H9 (cell line): Measurements from ENCODE around the gene B4GALT3. TPM values are rescaled to one million over a fixed set of nuclear protein-coding genes. Genes with fewer than 3 reads are reported as not detected.

Experiments used
- DNase-seq: peaks from one replicate; pipeline ENCODE4 v3.0.0-alpha.2; 2017
- H2AFZ ChIP-seq: one replicate; pipeline ENCODE4 v1.6.1; 2013; ENCODE audit warnings: mild to moderate bottlenecking, low read length, control low read depth, moderate library complexity
- H2AK5ac ChIP-seq: 2 replicates; pipeline ENCODE4 v1.6.1; 2013; ENCODE audit warnings: low read length, control low read depth, mixed read lengths; ENCODE audit not compliant: insufficient read length
- H2BK120ac ChIP-seq: one replicate; pipeline ENCODE4 v1.6.1; 2013; ENCODE audit warnings: low read depth, mild to moderate bottlenecking, low read length, control low read depth, inconsistent platforms; ENCODE audit not compliant: poor library complexity, severe bottlenecking
- H2BK12ac ChIP-seq: 2 replicates; pipeline ENCODE4 v1.6.1; 2013; ENCODE audit warnings: low read length, control low read depth, mixed read lengths, low read depth; ENCODE audit not compliant: insufficient read length
- H2BK15ac ChIP-seq: 2 replicates; pipeline ENCODE4 v1.6.1; 2013; ENCODE audit warnings: low read depth, low read length, control low read depth
- H2BK20ac ChIP-seq: one replicate; pipeline ENCODE4 v1.6.1; 2013; ENCODE audit warnings: low read depth, mild to moderate bottlenecking, low read length, control low read depth, inconsistent platforms; ENCODE audit not compliant: poor library complexity, severe bottlenecking
- H2BK5ac ChIP-seq: 2 replicates; pipeline ENCODE4 v1.6.1; 2013; ENCODE audit warnings: low read length, control low read depth, mixed read lengths; ENCODE audit not compliant: insufficient read length
- H3K14ac ChIP-seq: 2 replicates; pipeline ENCODE4 v1.6.1; 2013; ENCODE audit warnings: low read length, control low read depth; ENCODE audit not compliant: insufficient read depth
- H3K18ac ChIP-seq: 2 replicates; pipeline ENCODE4 v1.6.1; 2013; ENCODE audit warnings: low read depth, mild to moderate bottlenecking, mixed read lengths, low read length, control low read depth; ENCODE audit not compliant: insufficient read length
- H3K23ac ChIP-seq: 2 replicates; pipeline ENCODE4 v1.6.1; 2013; ENCODE audit warnings: low read length, control low read depth, mixed read lengths, low read depth; ENCODE audit not compliant: insufficient read length
- H3K23me2 ChIP-seq: 2 replicates; pipeline ENCODE4 v1.6.1; 2013; ENCODE audit warnings: low read depth, mild to moderate bottlenecking, mixed read lengths, low read length, control low read depth; ENCODE audit not compliant: insufficient read length, poor library complexity, severe bottlenecking
- H3K27ac ChIP-seq: 2 replicates; pipeline ENCODE4 v1.5.1; 2013; ENCODE audit warnings: low read length, control low read depth, mixed read lengths, low read depth; ENCODE audit not compliant: insufficient read length
- H3K27me3 ChIP-seq: 2 replicates; pipeline ENCODE4 v1.6.1; 2013; ENCODE audit warnings: low read length, control low read depth, inconsistent platforms; ENCODE audit not compliant: insufficient read depth
- H3K4ac ChIP-seq: 2 replicates; pipeline ENCODE4 v1.6.1; 2013; ENCODE audit warnings: low read depth, mild to moderate bottlenecking, control low read depth, inconsistent platforms, low read length, moderate library complexity
- H3K4me1 ChIP-seq: 2 replicates; pipeline ENCODE4 v1.6.1; 2013; ENCODE audit warnings: low read length, control low read depth, inconsistent platforms; ENCODE audit not compliant: insufficient read depth
- H3K4me2 ChIP-seq: 2 replicates; pipeline ENCODE4 v1.6.1; 2013; ENCODE audit warnings: low read length, control low read depth, mixed read lengths; ENCODE audit not compliant: insufficient read length, insufficient read depth
- H3K56ac ChIP-seq: 2 replicates; pipeline ENCODE4 v1.6.1; 2013; ENCODE audit warnings: low read depth, mild to moderate bottlenecking, mixed read lengths, low read length, control low read depth; ENCODE audit not compliant: insufficient read length
- H3K79me1 ChIP-seq: 2 replicates; pipeline ENCODE4 v1.6.1; 2013; ENCODE audit warnings: low read depth, mild to moderate bottlenecking, moderate library complexity, low read length, control low read depth, inconsistent platforms; ENCODE audit not compliant: insufficient read depth, poor library complexity, severe bottlenecking
- H3K79me2 ChIP-seq: 2 replicates; pipeline ENCODE4 v1.6.1; 2013; ENCODE audit warnings: low read length, control low read depth, inconsistent platforms; ENCODE audit not compliant: insufficient read depth
- H3K9ac ChIP-seq: 2 replicates; pipeline ENCODE4 v1.6.1; 2013; ENCODE audit warnings: low read length, control low read depth, mixed read lengths; ENCODE audit not compliant: insufficient read length; ENCODE audit errors: extremely low read depth
- H3K9me3 ChIP-seq: one replicate; pipeline ENCODE4 v1.6.1; 2013; ENCODE audit warnings: low read depth, low read length, inconsistent platforms; ENCODE audit not compliant: control insufficient read depth
- H3T11ph ChIP-seq: one replicate; pipeline ENCODE4 v1.6.1; 2013; ENCODE audit warnings: mild to moderate bottlenecking, low read length, control low read depth, inconsistent platforms
- H4K20me1 ChIP-seq: one replicate; pipeline ENCODE4 v1.6.1; 2013; ENCODE audit not compliant: control insufficient read depth, insufficient read length, insufficient read depth
- H4K5ac ChIP-seq: 2 replicates; pipeline ENCODE4 v1.6.1; 2013; ENCODE audit warnings: low read depth, mild to moderate bottlenecking, mixed read lengths, low read length, control low read depth; ENCODE audit not compliant: insufficient read length
- H4K8ac ChIP-seq: replicated peaks from 2 replicates; pipeline ENCODE4 v1.6.1; 2013; ENCODE audit warnings: low read length, control low read depth, mixed read lengths, low read depth; ENCODE audit not compliant: insufficient read length
- H4K91ac ChIP-seq: 2 replicates; pipeline ENCODE4 v1.6.1; 2013; ENCODE audit warnings: low read depth, mild to moderate bottlenecking, moderate library complexity, mixed read lengths, low read length, control low read depth; ENCODE audit not compliant: insufficient read length
- H3K27ac Mint-ChIP-seq, 3 experiments: 2 replicates in 2 of 3; 3 replicates in 1 of 3; pipeline ENCODE4 v1.8.0; 2020 to 2021; ENCODE audit warnings: mixed read lengths in 3 of 3, mild to moderate bottlenecking in 1 of 3, moderate library complexity in 1 of 3
- H3K27me3 Mint-ChIP-seq: 2 replicates; pipeline ENCODE4 v1.8.0; 2021; ENCODE audit warnings: low read depth, mild to moderate bottlenecking, moderate library complexity, mixed read lengths
- H3K36me3 Mint-ChIP-seq, 3 experiments: 2 replicates in 2 of 3; 3 replicates in 1 of 3; pipeline ENCODE4 v1.8.0; 2020 to 2021; ENCODE audit warnings: low read depth in 3 of 3, mixed read lengths in 3 of 3; ENCODE audit not compliant: insufficient read depth in 1 of 3
- H3K4me1 Mint-ChIP-seq, 2 experiments: 2 replicates each; pipeline ENCODE4 v1.8.0; 2020; ENCODE audit warnings: mixed read lengths in 2 of 2
- H3K4me3 Mint-ChIP-seq, 2 experiments: 2 replicates in 1 of 2; 3 replicates in 1 of 2; pipeline ENCODE4 v1.8.0; 2020 to 2021; ENCODE audit warnings: mild to moderate bottlenecking in 2 of 2, mixed read lengths in 2 of 2, moderate library complexity in 1 of 2
- H3K9me3 Mint-ChIP-seq, 2 experiments: 2 replicates in 1 of 2; 3 replicates in 1 of 2; pipeline ENCODE4 v1.8.0; 2020; ENCODE audit warnings: mild to moderate bottlenecking in 2 of 2, mixed read lengths in 2 of 2, moderate library complexity in 1 of 2
- WGBS: extraction: QIAGEN DNeasy Blood & Tissue Kit; methylation state at CpG from one replicate; pipeline ENCODE4 v1.1.7; 2013; ENCODE audit warnings: missing lambda C conversion rate, low lambda C conversion rate, mixed read lengths; ENCODE audit not compliant: insufficient read length; ENCODE audit errors: extremely low coverage; 5-methylcytosine and 5-hydroxymethylcytosine counted together
- total RNA-seq: library from RNA; stranded (reverse); gene quantifications from 2 replicates; pipeline ENCODE4 v1.2.1, GENCODE V29; 2021
- TF ChIP-seq, protein P1 (sequence below): fragments of 200-600 bp; sonication (generic); conservative IDR thresholded peaks from 3 replicates; pipeline ENCODE4 v1.8.0; 2021; ENCODE audit warnings: antibody characterized with exemption, mild to moderate bottlenecking

Gene B4GALT3
- total RNA-seq, 1 experiment from 2014 or later: 31.8 TPM

- Histone ChIP-seq H3K56ac (no peak overlapping the region), H3K79me2 (no peaks in the 10 kb centered on the region), H2AK5ac (no peak overlapping the region), H2BK120ac (no peak overlapping the region), H2BK15ac (no peak overlapping the region), H2BK5ac (no peak overlapping the region), H4K8ac (no peak overlapping the region), H2AFZ (no peak overlapping the region), H4K20me1 (peaks cover 3% of the 10 kb centered on the region), H2BK20ac (no peak overlapping the region), H3K4ac (no peak overlapping the region), H3K4me2 (no peak overlapping the region), H3K23me2 (no peaks in the 10 kb centered on the region), H3T11ph (no peak overlapping the region), H3K4me1 (no peaks in the 10 kb centered on the region), H3K9ac (no peak overlapping the region), H3K79me1 (no peaks in the 10 kb centered on the region), H3K27me3 (no peaks in the 10 kb centered on the region), H3K18ac (no peak overlapping the region), H3K14ac (no peak overlapping the region), H3K23ac (no peak overlapping the region), H4K5ac (no peak overlapping the region), H2BK12ac (no peak overlapping the region), H4K91ac (no peak overlapping the region), H3K27ac (no peak overlapping the region), H3K9me3 (no peaks in the 10 kb centered on the region)
- no peaks in the 10 kb centered on the region for H3K27me3 Mint-ChIP-seq
- no peak for DNase-seq
- H3K36me3 Mint-ChIP-seq: peaks cover 0 to 17% (median 10%) of the 10 kb centered on the region in 3 experiments; a peak in 4 of 7 replicates
- peaks cover 7 to 12% of the 10 kb centered on the region in 2 experiments for H3K4me1 Mint-ChIP-seq
- TF ChIP-seq, protein P1, sequence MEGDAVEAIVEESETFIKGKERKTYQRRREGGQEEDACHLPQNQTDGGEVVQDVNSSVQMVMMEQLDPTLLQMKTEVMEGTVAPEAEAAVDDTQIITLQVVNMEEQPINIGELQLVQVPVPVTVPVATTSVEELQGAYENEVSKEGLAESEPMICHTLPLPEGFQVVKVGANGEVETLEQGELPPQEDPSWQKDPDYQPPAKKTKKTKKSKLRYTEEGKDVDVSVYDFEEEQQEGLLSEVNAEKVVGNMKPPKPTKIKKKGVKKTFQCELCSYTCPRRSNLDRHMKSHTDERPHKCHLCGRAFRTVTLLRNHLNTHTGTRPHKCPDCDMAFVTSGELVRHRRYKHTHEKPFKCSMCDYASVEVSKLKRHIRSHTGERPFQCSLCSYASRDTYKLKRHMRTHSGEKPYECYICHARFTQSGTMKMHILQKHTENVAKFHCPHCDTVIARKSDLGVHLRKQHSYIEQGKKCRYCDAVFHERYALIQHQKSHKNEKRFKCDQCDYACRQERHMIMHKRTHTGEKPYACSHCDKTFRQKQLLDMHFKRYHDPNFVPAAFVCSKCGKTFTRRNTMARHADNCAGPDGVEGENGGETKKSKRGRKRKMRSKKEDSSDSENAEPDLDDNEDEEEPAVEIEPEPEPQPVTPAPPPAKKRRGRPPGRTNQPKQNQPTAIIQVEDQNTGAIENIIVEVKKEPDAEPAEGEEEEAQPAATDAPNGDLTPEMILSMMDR: no peak
- H3K27ac Mint-ChIP-seq: no peak overlapping the region; a peak in 1 of 7 replicates
- H3K9me3 Mint-ChIP-seq: no peaks in the 10 kb centered on the region
- no CpG with 5 or more reads among the region's 6 CpGs for WGBS
- no peak overlapping the region; a peak in 1 of 5 replicates for H3K4me3 Mint-ChIP-seq
Measured at GRCh38 chr1:161188381-161188780, 11.1 kb upstream of the B4GALT3 start.
